ENCODE measurements around the gene OSCP1.

DNA sequence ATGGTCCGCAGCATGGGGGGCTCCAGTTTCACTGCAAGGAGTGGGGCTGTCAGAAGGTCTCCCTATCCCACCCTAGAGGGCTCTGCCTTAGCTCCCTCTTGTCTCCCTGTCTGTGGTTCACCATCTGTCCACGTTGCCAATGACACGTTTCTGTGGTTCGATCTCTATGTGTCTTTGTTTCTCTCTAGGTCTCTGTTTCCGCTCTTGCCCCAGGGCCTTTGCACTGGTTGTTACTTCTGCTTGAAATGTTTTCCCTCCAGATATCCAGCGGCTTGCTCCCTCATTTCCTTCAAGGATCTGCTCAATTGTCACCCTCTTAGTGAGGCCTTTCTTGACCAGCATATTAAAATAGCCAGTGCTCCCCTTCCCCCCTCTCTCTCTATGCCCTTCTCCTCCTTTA lies 22.4 kb upstream of the OSCP1 start:
- no peak for TF ChIP-seq CTCF (conservative IDR thresholded peaks at IDR 0.05; ENCODE audit: low read depth, low read length)
- no peak for TF ChIP-seq EZH2 (IDR thresholded peaks at IDR 0.05; ENCODE audit: borderline replicate concordance, low read depth, low read length, poor library complexity, severe bottlenecking)
